NT2/D1 (cell line): Measurements from ENCODE around the gene PNMA1.

Experiments
- SUZ12 ChIP-seq: IDR thresholded peaks from 2 replicates; pipeline ENCODE4 v1.6.1; 2011; ENCODE audit not compliant: insufficient read length, insufficient read depth; ENCODE audit errors: extremely low read depth
- YY1 ChIP-seq: IDR thresholded peaks from 2 replicates; pipeline ENCODE4 v1.6.1; 2011; ENCODE audit not compliant: insufficient read length, insufficient read depth
- ZNF274 ChIP-seq: IDR thresholded peaks from 2 replicates; pipeline ENCODE4 v1.6.1; 2011; ENCODE audit warnings: mild to moderate bottlenecking, low read depth, low read length

GRCh38 chr14:73744874-73745529 is 30.8 kb upstream of the PNMA1 start:
- TF ChIP-seq SUZ12, result no peak
- no peak for TF ChIP-seq ZNF274
- no peak for TF ChIP-seq YY1
